SH-SY5Y (cell line): Measurements from ENCODE around the gene TP53I11.

Experiments used
- GATA2 ChIP-seq: IDR thresholded peaks from 2 replicates; pipeline ENCODE4 v1.6.1; 2011; ENCODE audit warnings: mild to moderate bottlenecking, low read depth, low read length
- GATA3 ChIP-seq: IDR thresholded peaks from 2 replicates; pipeline ENCODE4 v1.6.1; 2011; ENCODE audit warnings: low read depth, mild to moderate bottlenecking, low read length, moderate library complexity

- TF ChIP-seq GATA3 (no peak), GATA2 (no peak)
Measured at GRCh38 chr11:44976576-44976975, 25.9 kb upstream of the TP53I11 start.
